Keratinocyte (primary cell): ENCODE results near the gene HS3ST1.

Experiments
- CTCF ChIP-seq, 3 experiments: IDR thresholded peaks in 1 of 3; conservative IDR thresholded peaks in 1 of 3; optimal IDR thresholded peaks in 1 of 3; 2 replicates in 2 of 3; 3 replicates in 1 of 3; pipeline versions ENCODE3 to v1.5.1; 2011; ENCODE audit warnings: low read length in 3 of 3, mild to moderate bottlenecking in 3 of 3, moderate library complexity in 2 of 3, control low read depth in 1 of 3, inconsistent platforms in 1 of 3; ENCODE audit not compliant: insufficient read depth in 2 of 3; ENCODE audit errors: extremely low read depth in 1 of 3
- EZH2 ChIP-seq: IDR thresholded peaks from one replicate; pipeline ENCODE4 v1.6.1; 2012; ENCODE audit warnings: inconsistent platforms, mild to moderate bottlenecking, low read length, moderate library complexity

- TF ChIP-seq EZH2 = no peak
- no peak for TF ChIP-seq CTCF (optimal IDR thresholded peaks at IDR 0.05 in 1 of 3, IDR thresholded peaks at IDR 0.05 in 1 of 3, conservative IDR thresholded peaks at IDR 0.05 in 1 of 3; ENCODE audit: extremely low read depth in 1 of 3, insufficient read depth in 2 of 3, low read length in 3 of 3)
Observed at GRCh38 chr4:11456401-11456800, 27.7 kb upstream of the HS3ST1 start.
